IMR-90 (cell line): ENCODE results near the gene RND3. TPM values are rescaled to one million over a fixed set of nuclear protein-coding genes. Genes with fewer than 3 reads are reported as not detected.

ENCODE experiments used
- ATAC-seq: fragments of 200-7000 bp; cut with Tn5 transposase; 2 replicates; pipeline ENCODE4 v1.9.1; 2020; ENCODE audit warnings: low read depth, mild to moderate bottlenecking, moderate library complexity
- BruUV-seq: library from RNA; stranded (reverse); fragments of 400-500 nt; replicated peaks from 2 replicates; lab custom pipeline; 2021; lab: Mats Ljungman, UMichigan
- CTCF ChIA-PET: fragments of 300-600 bp; formaldehyde crosslinking; extraction: SDS; loops from one replicate; lab custom pipeline; 2021; ENCODE audit warnings: antibody characterized with exemption; lab: Yijun Ruan, JAX
- POLR2A ChIA-PET: fragments of 300-600 bp; sonication (Branson Sonifier 250); formaldehyde crosslinking; loops from one replicate; lab custom pipeline; 2022; ENCODE audit warnings: antibody characterized with exemption; ENCODE audit not compliant: unreplicated experiment; lab: Charles Lee
- DNase-seq: peaks from one replicate; pipeline ENCODE4 v3.0.0; 2013
- H2AFZ ChIP-seq: replicated peaks from 2 replicates; pipeline ENCODE3; 2013; ENCODE audit warnings: low read length, mild to moderate bottlenecking; ENCODE audit not compliant: poor library complexity
- H2AK5ac ChIP-seq: 2 replicates; pipeline ENCODE4 v1.6.1; 2013; ENCODE audit warnings: low read depth, low read length, inconsistent platforms
- H2AK9ac ChIP-seq: replicated peaks from 2 replicates; pipeline ENCODE3; 2013; ENCODE audit warnings: mild to moderate bottlenecking, low read depth, low read length, moderate library complexity; ENCODE audit not compliant: poor library complexity
- H2BK120ac ChIP-seq: 2 replicates; pipeline ENCODE4 v1.6.1; 2013; ENCODE audit warnings: low read depth, low read length, inconsistent platforms
- H2BK15ac ChIP-seq: 3 replicates; pipeline ENCODE4 v1.6.1; 2013; ENCODE audit warnings: low read depth, low read length, inconsistent platforms
- H2BK20ac ChIP-seq: 2 replicates; pipeline ENCODE4 v1.6.1; 2013; ENCODE audit warnings: low read depth, mild to moderate bottlenecking, inconsistent platforms, low read length, moderate library complexity
- H2BK5ac ChIP-seq: 2 replicates; pipeline ENCODE4 v1.6.1; 2013; ENCODE audit warnings: mild to moderate bottlenecking, low read depth, low read length, inconsistent platforms; ENCODE audit not compliant: poor library complexity, severe bottlenecking
- H3K14ac ChIP-seq: replicated peaks from 2 replicates; pipeline ENCODE4 v1.6.1; 2013; ENCODE audit warnings: low read depth, low read length, inconsistent platforms
- H3K18ac ChIP-seq: 2 replicates; pipeline ENCODE4 v1.6.1; 2013; ENCODE audit warnings: low read depth, low read length, control low read depth
- H3K23ac ChIP-seq: 2 replicates; pipeline ENCODE4 v1.6.1; 2013; ENCODE audit warnings: low read depth, low read length, inconsistent platforms
- H3K27ac ChIP-seq: 2 replicates; pipeline ENCODE4 v1.5.1; 2013; ENCODE audit warnings: mild to moderate bottlenecking, control low read depth, low read length; ENCODE audit not compliant: insufficient read depth
- H3K27me3 ChIP-seq: 2 replicates; pipeline ENCODE4 v1.6.1; 2013; ENCODE audit warnings: low read length; ENCODE audit not compliant: control insufficient read depth, insufficient read depth
- H3K36me3 ChIP-seq: 2 replicates; pipeline ENCODE4 v1.6.1; 2013; ENCODE audit warnings: low read length, mixed read lengths; ENCODE audit not compliant: control insufficient read depth, insufficient read depth
- H3K4ac ChIP-seq: 2 replicates; pipeline ENCODE4 v1.6.1; 2013; ENCODE audit warnings: low read depth, low read length, inconsistent platforms
- H3K4me1 ChIP-seq: 2 replicates; pipeline ENCODE4 v1.6.1; 2013; ENCODE audit warnings: low read length, mixed read lengths; ENCODE audit not compliant: control insufficient read depth, insufficient read depth
- H3K4me2 ChIP-seq: 2 replicates; pipeline ENCODE4 v1.6.1; 2013; ENCODE audit warnings: low read depth, mild to moderate bottlenecking, control low read depth, low read length, moderate library complexity
- H3K4me3 ChIP-seq: 2 replicates; pipeline ENCODE4 v1.5.1; 2013; ENCODE audit warnings: low read depth, mild to moderate bottlenecking, control low read depth, low read length, moderate library complexity; ENCODE audit not compliant: insufficient read depth
- H3K56ac ChIP-seq: 2 replicates; pipeline ENCODE4 v1.6.1; 2013; ENCODE audit warnings: low read length, inconsistent platforms; ENCODE audit not compliant: insufficient read depth; ENCODE audit errors: extremely low read depth
- H3K79me1 ChIP-seq, 2 experiments: 2 replicates each; pipeline ENCODE4 v1.6.1; 2013; ENCODE audit warnings: low read length in 2 of 2, inconsistent platforms in 1 of 2, low read depth in 1 of 2
- H3K9ac ChIP-seq: 2 replicates; pipeline ENCODE4 v1.6.1; 2013; ENCODE audit warnings: low read depth, low read length, control low read depth
- H3K9me1 ChIP-seq: 2 replicates; pipeline ENCODE4 v1.6.1; 2013; ENCODE audit warnings: low read length, inconsistent platforms; ENCODE audit not compliant: insufficient read depth
- H3K9me3 ChIP-seq: 2 replicates; pipeline ENCODE4 v1.6.1; 2013; ENCODE audit warnings: low read length; ENCODE audit not compliant: control insufficient read depth, insufficient read depth
- H4K20me1 ChIP-seq: 2 replicates; pipeline ENCODE4 v1.6.1; 2013; ENCODE audit warnings: low read length, inconsistent platforms; ENCODE audit not compliant: insufficient read depth
- H4K5ac ChIP-seq: 2 replicates; pipeline ENCODE4 v1.6.1; 2013; ENCODE audit warnings: mild to moderate bottlenecking, low read depth, low read length, control low read depth
- H4K8ac ChIP-seq, 2 experiments: 2 replicates each; pipeline ENCODE4 v1.6.1; 2013; ENCODE audit warnings: low read depth in 2 of 2, low read length in 2 of 2, control low read depth in 1 of 2, inconsistent platforms in 1 of 2
- H4K91ac ChIP-seq: 2 replicates; pipeline ENCODE4 v1.6.1; 2013; ENCODE audit warnings: low read depth, low read length, inconsistent platforms; ENCODE audit not compliant: insufficient read depth
- CEBPB ChIP-seq: IDR thresholded peaks from 2 replicates; pipeline ENCODE4 v1.6.1; 2012; ENCODE audit warnings: low read depth, low read length, improper control_type of control experiment
- ELK1 ChIP-seq: fragments of 150-350 bp; IDR thresholded peaks from 2 replicates; pipeline ENCODE4 v1.6.1; 2016; ENCODE audit warnings: low read depth, mild to moderate bottlenecking, low read length, moderate library complexity, borderline replicate concordance
- FOS ChIP-seq: fragments of 150-350 bp; IDR thresholded peaks from 2 replicates; pipeline ENCODE4 v1.6.1; 2016; ENCODE audit warnings: low read depth, low read length
- MAFK ChIP-seq: IDR thresholded peaks from 2 replicates; pipeline ENCODE4 v1.6.1; 2012; ENCODE audit warnings: low read depth, low read length, improper control_type of control experiment
- MAZ ChIP-seq: IDR thresholded peaks from 2 replicates; pipeline ENCODE4 v1.6.1; 2012; ENCODE audit warnings: low read depth, mild to moderate bottlenecking, low read length, improper control_type of control experiment, moderate library complexity, borderline replicate concordance
- NFE2L2 ChIP-seq: fragments of 150-350 bp; IDR thresholded peaks from 2 replicates; pipeline ENCODE4 v1.6.1; 2016; ENCODE audit warnings: low read depth, mild to moderate bottlenecking, low read length
- POLR2A ChIP-seq: IDR thresholded peaks from 2 replicates; pipeline ENCODE4 v1.6.1; 2012; ENCODE audit warnings: mild to moderate bottlenecking, low read depth, low read length
- RAD21 ChIP-seq: IDR thresholded peaks from 2 replicates; pipeline ENCODE4 v1.6.1; 2012; ENCODE audit warnings: low read length, improper control_type of control experiment
- RCOR1 ChIP-seq: IDR thresholded peaks from 2 replicates; pipeline ENCODE4 v1.6.1; 2012; ENCODE audit warnings: mild to moderate bottlenecking, low read length, improper control_type of control experiment; ENCODE audit not compliant: insufficient replicate concordance
- SMC3 ChIP-seq: fragments of 150-350 bp; IDR thresholded peaks from 2 replicates; pipeline ENCODE4 v1.6.1; 2016; ENCODE audit warnings: low read depth, mild to moderate bottlenecking, antibody characterized with exemption, low read length, moderate library complexity
- USF2 ChIP-seq: fragments of 150-350 bp; IDR thresholded peaks from 2 replicates; pipeline ENCODE4 v1.6.1; 2017; ENCODE audit warnings: mild to moderate bottlenecking, antibody characterized with exemption, low read length, low read depth
- WGBS, 2 experiments: methylation state at CpG; one replicate each; pipeline versions ENCODE4 v1.1.5 to v1.1.7; 2013; ENCODE audit warnings: missing lambda C conversion rate in 2 of 2; ENCODE audit not compliant: insufficient read length in 1 of 2; ENCODE audit errors: extremely low coverage in 2 of 2; 5-methylcytosine and 5-hydroxymethylcytosine counted together
- dilution Hi-C: fragments of 300-500 bp; cut with HindIII; formaldehyde crosslinking; loops from one replicate; pipeline ENCODE4 v1.14.3; 2018; ENCODE audit warnings: low sequenced_read_pairs; ENCODE audit not compliant: unreplicated experiment
- in situ Hi-C: fragments of 300-500 bp; cut with MboI; formaldehyde crosslinking; loops from 3 replicates; pipeline ENCODE4 v1.14.3; 2019; ENCODE audit warnings: low sequenced_read_pairs, inconsistent platforms, mixed read lengths
- intact Hi-C: fragments of 100-400 bp; cut with micrococcal nuclease; formaldehyde crosslinking; loops from 2 replicates; pipeline ENCODE4 v1.10.0; 2022
- polyA plus RNA-seq, 3 experiments: library from polyadenylated mRNA; depleted of rRNA; stranded (reverse); fragments of >200 nt; gene quantifications; 2 replicates each; pipeline ENCODE4 v1.2.3, GENCODE V29; 2012; ENCODE audit warnings: low replicate concordance in 1 of 3
- total RNA-seq: library from RNA; depleted of rRNA; stranded (reverse); fragments of >200 nt; gene quantifications from 2 replicates; pipeline ENCODE4 v1.2.3, GENCODE V29; 2012

RND3 gene
- total and polyA plus RNA-seq, 2 of the 4 experiments (the other 2 are of a cell fraction), result 111 to 449 TPM

DNA sequence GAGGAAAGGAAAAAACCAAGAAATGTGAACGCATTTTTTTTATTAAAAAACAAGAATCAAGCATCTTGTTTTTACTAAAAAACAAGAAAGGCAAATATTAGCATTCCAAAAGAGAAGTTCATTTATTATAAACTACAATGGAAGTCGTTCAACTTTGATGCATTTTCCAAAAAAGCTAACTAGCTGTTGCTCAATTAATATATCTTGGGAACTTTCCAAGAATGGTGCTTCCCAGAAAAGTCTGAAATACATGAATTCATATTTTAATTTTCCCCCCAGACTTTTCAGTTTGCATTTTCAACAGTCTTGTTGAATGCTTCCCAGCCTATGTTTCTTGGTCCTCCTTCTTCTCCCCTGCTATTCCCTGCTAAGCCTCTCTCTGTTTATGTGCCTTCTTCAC, 7.5 kb upstream of the RND3 start (continued):
- TF ChIP-seq SMC3, result no peak

GRCh38 chr2:150494234-150494945, 6.9 kb upstream of the RND3 start:
- Histone ChIP-seq H2AK5ac (peak overlapping the region; percentile 92), H2BK15ac (peak overlapping the region; percentile 90), H3K9me3 (no peaks in the 10 kb centered on the region), H4K5ac (peak overlapping the region; percentile 75; the same call in 1 of the 2 replicates), H4K20me1 (no peaks in the 10 kb centered on the region), H3K79me1 (peaks cover 24 to 28% of the 10 kb centered on the region in 2 experiments; a peak in 3 of 4 replicates), H4K91ac (peak overlapping the region; percentile 67), H3K23ac (peak overlapping the region; percentile 70), H3K18ac (peak overlapping the region; percentile 90), H3K4ac (peak overlapping the region; percentile 81), H4K8ac (peak overlapping the region; percentile 56 to 81), H2AK9ac (no peak overlapping the region), H2BK120ac (peak overlapping the region; percentile 88), H3K9me1 (peaks cover 2% of the 10 kb centered on the region), H3K9ac (no peak overlapping the region), H3K14ac (peak overlapping the region; percentile 47), H3K4me2 (no peak overlapping the region), H2BK5ac (peak overlapping the region; percentile 83), H2BK20ac (peak overlapping the region; percentile 89), H3K27me3 (no peaks in the 10 kb centered on the region), H3K4me3 (no peak overlapping the region), H3K27ac (no peak overlapping the region), H3K36me3 (no peaks in the 10 kb centered on the region), H2AFZ (no peak overlapping the region), H3K56ac (no peak overlapping the region), H3K4me1 (peaks cover 9% of the 10 kb centered on the region)
- intact Hi-C loops, result loop anchor here (10.0 kb wide), 1 partner anchor 380 kb away; no protein-coding TSS in a partner anchor
- CTCF ChIA-PET, result interaction anchor here (0.9 kb wide), 1 partner anchor 54 kb away, joined by 4 read pairs; no protein-coding TSS in a partner anchor
- WGBS, 2 experiments, result no CpG with 5 or more reads among the region's 4 CpGs
- DNase-seq, result no peak
- in situ Hi-C loops, result loop anchor here (5.0 to 10.0 kb wide), 2 partner anchors 98 to 540 kb away; no protein-coding TSS in a partner anchor
- BruUV-seq, result no TSS peak
- no peak for TF ChIP-seq ELK1
- no peak for TF ChIP-seq POLR2A
- no peak for TF ChIP-seq CEBPB
- TF ChIP-seq USF2, result no peak
- no peak for TF ChIP-seq NFE2L2
- TF ChIP-seq SMC3, result no peak
- no peak for TF ChIP-seq RCOR1
- TF ChIP-seq MAZ, result no peak
- no peak for TF ChIP-seq MAFK
- TF ChIP-seq RAD21, result no peak
- TF ChIP-seq FOS, result no peak
- ATAC-seq, result no peak
- dilution Hi-C loops, result no loop called here
- POLR2A ChIA-PET, result no interaction called here
